HG03139 (cell line): ENCODE measurements around the gene ZNF529.
"Not testable (repeated sequence)": the region's sequence is repeated elsewhere in the genome, so short reads cannot be mapped to it uniquely, and the experiment has no call there.

Experiments used
- ATAC-seq: cut with Tn5 transposase; IDR thresholded peaks from one replicate; pipeline ENCODE4 v1.9.1; 2021; ENCODE audit not compliant: unreplicated experiment

ZNF529 gene

GRCh38 chr19:36573020-36573894 lies at the start of gene ZNF529:
TSS of gene ZNF529 (minus strand) at chr19:36573292. CDS start at chr19:36572346, 946 bp downstream.
- peak; percentile 84 for ATAC-seq

- ATAC-seq = peak; percentile 12
Observed at GRCh38 chr19:36605877-36606478, 32.9 kb upstream of the ZNF529 start.

GRCh38 chr19:36605101-36605876 lies 32.2 kb upstream of the ZNF529 start, which contains the start of gene ZNF382:
TSS of gene ZNF382 (plus strand) at chr19:36605313. CDS start at chr19:36609915, 4,602 bp downstream.
- ATAC-seq = peak; percentile 62

- peak; percentile 64 for ATAC-seq
Observed at GRCh38 chr19:36604656-36605100, 31.6 kb upstream of the ZNF529 start.

GRCh38 chr19:36602681-36603080 lies 29.6 kb upstream of the ZNF529 start:
- ATAC-seq = not testable (repeated sequence)

GRCh38 chr19:36579255-36579654 lies 6.2 kb upstream of the ZNF529 start:
- ATAC-seq = no peak

- no peak for ATAC-seq
Observed at GRCh38 chr19:36577271-36577996, 4.3 kb upstream of the ZNF529 start.

- no peak for ATAC-seq
Observed at GRCh38 chr19:36574741-36575140, 1.6 kb upstream of the ZNF529 start.

- ATAC-seq = peak; percentile 11
Observed at GRCh38 chr19:36573895-36574720, 1.0 kb upstream of the ZNF529 start.

- ATAC-seq = no peak
Observed at GRCh38 chr19:36572593-36573019, 486 bp downstream of the ZNF529 start.

GRCh38 chr19:36564391-36564790 lies 8.7 kb downstream of the ZNF529 start:
- ATAC-seq = no peak

GRCh38 chr19:36547001-36547732 lies 25.9 kb downstream of the ZNF529 start:
- ATAC-seq = no peak

- no peak for ATAC-seq
Observed at GRCh38 chr19:36528921-36529518, 44.1 kb downstream of the ZNF529 start.

- ATAC-seq = peak; percentile 78
Observed at GRCh38 chr19:36528194-36528920, 44.7 kb downstream of the ZNF529 start, which contains the start of gene ZNF260. TSS of gene ZNF260 (minus strand) at chr19:36528271. CDS start at chr19:36515238, 13,033 bp downstream.

- ATAC-seq = peak; percentile 5
Observed at GRCh38 chr19:36527873-36528193, 45.3 kb downstream of the ZNF529 start.

- ATAC-seq = no peak
Observed at GRCh38 chr19:36527341-36527740, 45.8 kb downstream of the ZNF529 start.

- no peak for ATAC-seq
Observed at GRCh38 chr19:36526581-36526980, 46.5 kb downstream of the ZNF529 start.

GRCh38 chr19:36524617-36525016 lies 48.5 kb downstream of the ZNF529 start:
- ATAC-seq = no peak
